Measurements from ENCODE around the gene CARD9.

The CARD9 gene

DNA sequence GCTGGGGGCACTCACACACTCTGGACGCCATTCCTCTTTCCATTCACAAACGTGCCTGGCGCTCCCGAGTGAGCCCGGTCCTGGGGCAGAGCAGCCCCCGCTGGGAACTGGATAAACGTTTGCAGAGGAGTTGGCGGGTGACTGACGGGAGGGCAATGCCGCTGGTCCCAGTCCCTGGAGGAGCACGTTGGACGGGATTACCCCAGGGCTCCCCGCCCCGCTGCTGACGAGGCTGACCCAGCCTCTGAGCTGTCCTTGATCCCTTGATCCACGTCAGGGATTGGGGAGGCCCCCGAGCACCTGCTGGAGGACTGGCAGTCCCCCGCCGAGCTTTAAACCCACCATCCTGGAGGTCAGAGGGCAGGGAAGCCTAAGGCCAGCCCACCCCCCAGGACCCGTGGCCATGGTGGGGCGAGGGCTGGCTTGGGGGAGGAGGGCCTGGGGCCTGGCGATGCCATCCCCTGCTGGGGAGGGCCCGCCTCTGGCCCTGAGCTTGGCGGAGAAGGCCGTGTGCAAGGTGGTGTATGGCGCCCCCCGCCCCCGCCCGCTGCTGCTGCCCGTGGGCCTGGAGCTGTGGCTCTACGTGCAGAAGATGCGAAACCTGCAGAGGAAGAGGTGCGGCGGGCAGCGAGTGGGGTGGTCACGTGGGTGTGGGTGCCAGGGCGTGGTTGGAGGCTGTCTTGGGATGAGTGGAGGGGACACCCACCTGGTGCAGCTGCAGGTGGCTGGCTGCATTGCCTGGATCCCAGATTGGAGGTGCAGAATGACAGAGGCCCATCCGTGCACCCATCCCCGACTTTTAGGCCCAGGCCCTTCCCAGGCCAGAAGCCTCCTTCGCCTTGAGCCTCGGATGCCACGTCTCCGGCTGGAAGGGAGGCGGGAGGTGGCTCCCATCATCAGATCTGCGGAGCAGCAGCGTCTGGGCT, 41.6 kb downstream of the CARD9 start:
- Histone ChIP-seq H3K9ac (ENCODE audit: low read length) (no peak overlapping the region), H3K4me3 (ENCODE audit: low read length) (no peak overlapping the region), H3K9me3 (ENCODE audit: control insufficient read depth, low read length) (no peaks in the 10 kb centered on the region), H3K36me3 (ENCODE audit: control insufficient read depth, insufficient read depth, low read length) (no peaks in the 10 kb centered on the region), H3K4me1 (ENCODE audit: control insufficient read depth, insufficient read depth, low read length) (peaks cover 8% of the 10 kb centered on the region), H3K27me3 (ENCODE audit: control insufficient read depth, insufficient read depth, low read length) (peaks cover 6% of the 10 kb centered on the region)

GRCh38 chr9:136331030-136331429, 42.4 kb downstream of the CARD9 start:
- Histone ChIP-seq H3K9me3 (ENCODE audit: control insufficient read depth, low read length) (no peaks in the 10 kb centered on the region), H3K36me3 (ENCODE audit: control insufficient read depth, insufficient read depth, low read length) (no peaks in the 10 kb centered on the region), H3K4me3 (ENCODE audit: low read length) (no peak overlapping the region), H3K27me3 (ENCODE audit: control insufficient read depth, insufficient read depth, low read length) (peaks cover 8% of the 10 kb centered on the region), H3K4me1 (ENCODE audit: control insufficient read depth, insufficient read depth, low read length) (peaks cover 16% of the 10 kb centered on the region), H3K9ac (ENCODE audit: low read length) (no peak overlapping the region)

GRCh38 chr9:136330406-136330990, 43.0 kb downstream of the CARD9 start:
- H3K36me3 ChIP-seq (ENCODE audit: control insufficient read depth, insufficient read depth, low read length), result no peaks in the 10 kb centered on the region
- no peak overlapping the region for H3K4me3 ChIP-seq (ENCODE audit: low read length)
- H3K9me3 ChIP-seq (ENCODE audit: control insufficient read depth, low read length), result no peaks in the 10 kb centered on the region
- no peak overlapping the region for H3K9ac ChIP-seq (ENCODE audit: low read length)
- peaks cover 8% of the 10 kb centered on the region for H3K27me3 ChIP-seq (ENCODE audit: control insufficient read depth, insufficient read depth, low read length)
- H3K4me1 ChIP-seq (ENCODE audit: control insufficient read depth, insufficient read depth, low read length), result peaks cover 16% of the 10 kb centered on the region

DNA sequence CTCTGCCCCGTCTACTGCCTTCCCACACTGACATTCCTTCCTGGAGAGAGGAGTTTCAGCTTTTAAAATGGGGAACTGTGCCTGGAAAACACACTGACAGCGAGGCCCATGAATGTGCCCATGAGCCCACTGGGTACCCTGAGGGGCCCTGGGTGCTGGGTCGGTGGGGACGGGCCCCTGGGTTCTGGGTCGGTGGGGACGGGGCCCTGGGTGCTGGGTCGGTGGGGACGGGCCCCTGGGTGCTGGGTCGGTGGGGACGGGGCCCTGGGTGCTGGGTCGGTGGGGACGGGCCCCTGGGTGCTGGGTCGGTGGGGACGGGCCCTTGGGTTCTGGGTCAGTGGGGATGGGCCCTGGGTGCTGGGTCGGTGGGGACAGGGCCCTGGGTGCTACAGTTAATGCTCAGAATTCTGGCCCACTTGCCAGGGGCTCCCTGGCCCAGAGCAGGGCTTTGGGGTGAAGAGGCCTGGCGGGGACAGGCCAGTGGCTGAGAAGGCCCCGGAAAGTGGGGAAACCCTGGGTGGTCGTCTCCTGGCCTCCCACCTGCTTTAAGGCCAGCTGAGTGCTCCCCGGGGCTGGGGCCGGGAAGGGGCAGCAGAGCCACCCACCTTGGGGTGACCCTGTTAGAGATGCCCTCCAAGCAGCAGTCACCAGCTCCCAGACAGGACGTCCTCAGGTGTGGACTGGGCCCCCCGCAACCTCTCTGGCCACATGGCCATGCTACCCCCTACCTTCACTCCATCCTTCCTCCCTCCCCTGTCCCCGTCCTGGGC, 43.6 kb downstream of the CARD9 start:
- Histone ChIP-seq H3K4me1 (ENCODE audit: control insufficient read depth, insufficient read depth, low read length) (peaks cover 19% of the 10 kb centered on the region), H3K4me3 (ENCODE audit: low read length) (no peak overlapping the region), H3K9me3 (ENCODE audit: control insufficient read depth, low read length) (no peaks in the 10 kb centered on the region), H3K27me3 (ENCODE audit: control insufficient read depth, insufficient read depth, low read length) (peaks cover 12% of the 10 kb centered on the region), H3K36me3 (ENCODE audit: control insufficient read depth, insufficient read depth, low read length) (no peaks in the 10 kb centered on the region), H3K9ac (ENCODE audit: low read length) (no peak overlapping the region)

DNA sequence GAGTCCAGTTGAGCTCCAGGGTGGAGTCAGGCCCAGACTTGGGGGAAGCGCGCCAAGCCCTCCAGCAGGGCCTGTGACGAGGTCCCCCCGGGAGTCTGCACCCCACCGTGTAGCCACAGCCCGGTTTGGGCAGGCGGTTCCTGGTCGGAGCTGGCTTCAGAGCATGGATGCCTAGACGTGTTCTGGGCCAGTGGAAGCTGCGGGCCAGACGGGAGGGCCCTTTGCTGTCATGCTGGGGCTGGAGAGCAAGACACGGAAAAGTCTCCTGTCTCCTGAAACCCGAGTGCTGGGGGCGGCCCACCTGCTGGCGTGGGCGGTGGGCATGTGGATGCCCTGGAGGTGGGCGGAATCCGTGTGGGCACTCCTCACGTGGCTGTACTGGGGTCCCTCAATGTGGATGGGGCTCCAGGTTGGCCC, 44.2 kb downstream of the CARD9 start:
- H3K9me3 ChIP-seq (ENCODE audit: control insufficient read depth, low read length), result no peaks in the 10 kb centered on the region
- H3K4me1 ChIP-seq (ENCODE audit: control insufficient read depth, insufficient read depth, low read length), result peaks cover 25% of the 10 kb centered on the region
- peaks cover 12% of the 10 kb centered on the region for H3K27me3 ChIP-seq (ENCODE audit: control insufficient read depth, insufficient read depth, low read length)
- no peaks in the 10 kb centered on the region for H3K36me3 ChIP-seq (ENCODE audit: control insufficient read depth, insufficient read depth, low read length)
- H3K9ac ChIP-seq (ENCODE audit: low read length), result peak overlapping the region; percentile 39
- no peak overlapping the region for H3K4me3 ChIP-seq (ENCODE audit: low read length)

- Histone ChIP-seq H3K27me3 (ENCODE audit: control insufficient read depth, insufficient read depth, low read length) (peaks cover 12% of the 10 kb centered on the region), H3K9me3 (ENCODE audit: control insufficient read depth, low read length) (no peaks in the 10 kb centered on the region), H3K4me3 (ENCODE audit: low read length) (no peak overlapping the region), H3K36me3 (ENCODE audit: control insufficient read depth, insufficient read depth, low read length) (no peaks in the 10 kb centered on the region), H3K4me1 (ENCODE audit: control insufficient read depth, insufficient read depth, low read length) (peaks cover 31% of the 10 kb centered on the region), H3K9ac (ENCODE audit: low read length) (peak overlapping the region; percentile 37)
Measured at GRCh38 chr9:136328622-136329041, 44.8 kb downstream of the CARD9 start.

DNA sequence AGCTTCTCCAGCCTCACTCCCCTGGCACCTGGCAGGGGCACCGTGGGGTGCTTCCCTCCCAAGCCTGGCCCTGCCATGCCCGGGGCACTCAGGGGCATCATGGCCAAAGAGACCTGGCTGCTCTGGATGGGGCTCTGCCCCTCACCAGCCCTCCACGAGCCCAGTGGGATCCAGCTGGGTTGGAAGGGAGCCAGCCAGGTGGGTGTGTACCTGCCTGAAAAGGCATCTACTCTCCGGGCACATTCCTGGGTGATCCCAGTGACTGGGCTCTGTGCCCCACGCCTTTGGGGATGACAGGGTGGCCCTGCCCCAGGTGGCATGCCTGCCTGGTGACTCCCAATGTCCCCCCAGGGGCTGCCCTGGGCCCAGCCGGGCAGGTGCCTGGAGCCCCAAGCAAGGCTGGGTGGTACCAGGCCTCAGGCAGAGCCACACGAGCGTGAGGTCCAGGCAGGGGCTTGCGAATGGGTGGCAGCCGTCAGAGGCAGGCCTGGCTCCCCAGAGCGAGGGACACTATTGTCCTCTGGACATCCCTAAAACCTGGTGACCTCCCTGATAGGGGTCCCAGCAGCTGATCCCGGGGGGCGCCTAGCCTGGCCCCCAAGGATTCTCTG, 45.4 kb downstream of the CARD9 start:
- Histone ChIP-seq H3K4me3 (ENCODE audit: low read length) (no peak overlapping the region), H3K27me3 (ENCODE audit: control insufficient read depth, insufficient read depth, low read length) (peaks cover 12% of the 10 kb centered on the region), H3K36me3 (ENCODE audit: control insufficient read depth, insufficient read depth, low read length) (no peaks in the 10 kb centered on the region), H3K4me1 (ENCODE audit: control insufficient read depth, insufficient read depth, low read length) (peaks cover 33% of the 10 kb centered on the region), H3K9me3 (ENCODE audit: control insufficient read depth, low read length) (no peaks in the 10 kb centered on the region), H3K9ac (ENCODE audit: low read length) (peak overlapping the region; percentile 37)

GRCh38 chr9:136327304-136327974, 46.0 kb downstream of the CARD9 start, which contains the start of gene GPSM1:
Gene GPSM1, plus strand, starts transcription at chr9:136327539. Its CDS starts 157 bp downstream, at chr9:136327696.
- Histone ChIP-seq H3K4me3 (ENCODE audit: low read length) (no peak within 1 kb of the TSS), H3K4me1 (ENCODE audit: control insufficient read depth, insufficient read depth, low read length) (peaks cover 33% of the 10 kb centered on the region), H3K36me3 (ENCODE audit: control insufficient read depth, insufficient read depth, low read length) (no peaks in the 10 kb centered on the region), H3K27me3 (ENCODE audit: control insufficient read depth, insufficient read depth, low read length) (peaks cover 12% of the 10 kb centered on the region), H3K9me3 (ENCODE audit: control insufficient read depth, low read length) (no peaks in the 10 kb centered on the region), H3K9ac (ENCODE audit: low read length) (peak within 1 kb of the TSS; percentile 37)

DNA sequence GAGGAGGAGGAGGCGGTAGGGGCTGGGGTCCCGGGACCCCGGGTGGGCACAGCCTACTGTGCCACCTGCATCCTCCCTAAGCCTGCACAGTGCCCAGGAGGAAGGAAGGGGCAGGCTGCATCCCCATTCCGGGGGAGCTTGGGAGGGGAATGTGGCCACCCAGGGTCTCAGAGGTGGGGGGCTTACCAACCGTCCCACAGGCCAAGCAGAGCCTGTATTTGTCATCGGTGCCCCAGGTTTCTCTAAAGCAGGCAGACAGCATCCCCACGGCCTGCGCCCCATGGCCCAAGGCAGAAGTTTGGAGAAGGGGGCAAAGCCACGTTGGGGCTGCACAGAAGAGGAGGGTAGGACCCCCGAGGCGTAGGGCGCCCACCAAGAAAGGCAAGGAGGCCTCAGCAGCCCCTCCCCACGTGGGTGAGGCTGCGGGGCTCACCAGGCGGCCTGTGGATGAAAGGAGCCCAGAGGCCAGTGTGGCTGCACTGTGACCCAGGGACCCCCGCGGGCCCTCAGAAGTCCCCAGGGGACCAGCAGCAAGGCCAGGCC, 46.6 kb downstream of the CARD9 start:
- Histone ChIP-seq H3K9me3 (ENCODE audit: control insufficient read depth, low read length) (no peaks in the 10 kb centered on the region), H3K27me3 (ENCODE audit: control insufficient read depth, insufficient read depth, low read length) (peaks cover 12% of the 10 kb centered on the region), H3K4me3 (ENCODE audit: low read length) (no peak overlapping the region), H3K9ac (ENCODE audit: low read length) (no peak overlapping the region), H3K36me3 (ENCODE audit: control insufficient read depth, insufficient read depth, low read length) (no peaks in the 10 kb centered on the region), H3K4me1 (ENCODE audit: control insufficient read depth, insufficient read depth, low read length) (peaks cover 33% of the 10 kb centered on the region)

DNA sequence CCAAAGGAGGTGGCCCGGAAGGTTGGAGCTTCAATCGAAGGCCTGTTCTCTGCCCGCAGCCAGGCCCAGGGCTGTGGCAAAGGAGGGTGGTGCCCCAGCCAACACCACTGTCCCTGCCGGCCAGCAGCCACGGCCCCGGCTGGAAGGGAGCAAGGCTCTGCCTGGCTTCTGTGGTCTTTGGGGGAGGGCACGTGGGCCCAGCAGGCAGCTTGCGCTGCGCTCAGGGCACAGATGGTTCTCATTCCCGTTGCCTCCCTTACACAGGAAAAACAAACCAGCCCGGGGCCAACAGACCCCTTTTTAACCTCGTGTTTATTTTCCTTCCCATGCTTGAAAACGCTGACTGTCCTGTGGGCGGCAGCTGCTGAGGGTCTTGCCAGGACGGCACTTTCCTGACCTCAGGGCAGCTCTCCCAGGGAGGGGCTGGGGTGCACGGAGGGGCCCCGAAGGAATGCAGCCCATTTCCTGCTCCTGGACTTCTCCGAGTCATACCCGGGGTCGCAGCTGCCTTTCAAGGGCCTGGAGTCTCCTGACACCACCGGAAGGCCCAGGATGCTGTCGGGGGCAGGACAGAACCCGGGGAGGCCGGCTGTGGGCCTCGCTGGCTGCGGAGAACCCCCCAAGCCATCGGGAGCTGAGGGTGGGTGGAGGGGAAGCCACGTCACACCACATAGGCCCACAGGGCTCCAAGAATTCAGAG, 47.3 kb downstream of the CARD9 start:
- H3K27me3 ChIP-seq (ENCODE audit: control insufficient read depth, insufficient read depth, low read length), result peaks cover 12% of the 10 kb centered on the region
- no peak overlapping the region for H3K4me3 ChIP-seq (ENCODE audit: low read length)
- no peaks in the 10 kb centered on the region for H3K9me3 ChIP-seq (ENCODE audit: control insufficient read depth, low read length)
- peaks cover 33% of the 10 kb centered on the region for H3K4me1 ChIP-seq (ENCODE audit: control insufficient read depth, insufficient read depth, low read length)
- no peaks in the 10 kb centered on the region for H3K36me3 ChIP-seq (ENCODE audit: control insufficient read depth, insufficient read depth, low read length)
- no peak overlapping the region for H3K9ac ChIP-seq (ENCODE audit: low read length)
